ENCODE measurements around the gene RXRB.

- TF ChIP-seq POLR2A (IDR thresholded peaks at IDR 0.05; ENCODE audit: low read length): no peak
- TF ChIP-seq CEBPB (IDR thresholded peaks at IDR 0.05): no peak
Observed at GRCh38 chr6:33205191-33206026, 4.9 kb upstream of the RXRB start.

Measured in A549 (cell line).